Measurements from ENCODE around the gene AIFM1. TPM values are rescaled to one million over a fixed set of nuclear protein-coding genes. Genes with fewer than 3 reads are reported as not detected.
A peak's percentile ranks its signal among the peaks of the same experiment; 100 is the strongest.

The AIFM1 gene
- total RNA-seq, 1 donor from 2014 or later: 132 TPM

DNA sequence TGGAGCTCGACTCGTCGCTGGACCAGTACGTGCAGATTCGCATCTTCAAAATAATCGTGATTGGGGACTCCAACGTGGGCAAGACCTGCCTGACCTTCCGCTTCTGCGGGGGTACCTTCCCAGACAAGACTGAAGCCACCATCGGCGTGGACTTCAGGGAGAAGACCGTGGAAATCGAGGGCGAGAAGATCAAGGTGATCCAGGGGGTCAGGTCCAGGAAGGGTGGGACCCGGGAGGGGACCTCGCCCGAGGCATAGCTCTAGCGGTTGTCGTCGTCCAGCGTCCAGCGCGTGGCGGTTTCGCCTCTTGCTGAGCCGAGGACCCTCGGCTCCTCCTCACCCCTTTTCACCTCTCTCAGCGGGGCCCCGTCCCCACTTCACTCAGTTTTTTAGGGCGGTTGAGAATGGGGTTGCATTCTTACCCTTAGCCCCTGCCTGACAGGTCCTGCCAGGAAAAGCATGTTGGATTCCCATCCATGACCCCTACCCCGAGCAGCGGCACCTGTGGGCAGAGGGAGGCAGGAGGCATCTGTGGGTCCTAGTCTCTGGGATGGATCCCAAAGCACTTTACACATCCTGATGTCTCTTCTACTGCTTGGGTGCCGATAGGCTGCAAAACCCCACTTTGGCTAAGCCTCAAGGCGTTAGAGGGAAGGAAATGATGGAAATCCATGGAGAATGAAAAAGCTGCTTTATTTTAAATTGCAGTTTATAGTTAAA, 6.6 kb upstream of the AIFM1 start:
- intact Hi-C loops (cut with DNase I): no loop called here
- no peak for ATAC-seq
- no peak for DNase-seq (ENCODE audit: missing footprints)

DNA sequence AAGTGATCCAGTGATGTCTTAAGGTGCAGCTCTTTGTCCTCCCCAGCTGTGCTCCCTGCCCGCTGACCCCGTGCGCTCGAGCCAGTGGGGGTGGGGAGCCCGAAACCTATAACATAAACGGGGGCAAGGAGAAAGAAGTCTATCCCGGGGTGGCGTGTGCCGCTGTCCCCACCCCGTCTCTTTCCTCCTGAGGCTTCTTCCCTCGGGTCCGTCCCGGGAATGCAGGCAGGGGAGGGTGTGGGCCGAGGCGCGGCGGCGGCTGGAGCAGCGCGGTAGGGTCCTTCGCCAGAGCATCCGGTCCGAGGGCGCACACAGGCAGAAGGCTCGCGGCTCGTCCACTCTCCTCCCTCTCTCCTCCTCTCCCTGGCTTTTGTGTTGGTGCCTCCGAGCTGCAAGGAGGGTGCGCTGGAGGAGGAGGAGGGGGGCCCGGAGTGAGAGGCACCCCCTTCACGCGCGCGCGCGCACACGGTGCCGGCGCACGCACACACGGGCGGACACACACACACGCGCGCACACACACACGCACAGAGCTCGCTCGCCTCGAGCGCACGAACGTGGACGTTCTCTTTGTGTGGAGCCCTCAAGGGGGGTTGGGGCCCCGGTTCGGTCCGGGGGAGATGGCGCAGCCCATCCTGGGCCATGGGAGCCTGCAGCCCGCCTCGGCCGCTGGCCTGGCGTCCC, 5.9 kb upstream of the AIFM1 start, which contains the start of gene RAB33A:
Gene RAB33A (plus strand): TSS at position 517 of the 681 bp plus-strand sequence. CDS start 101 bp downstream, at position 618.
- no peak for ATAC-seq
- no peak for DNase-seq (ENCODE audit: missing footprints)
- intact Hi-C loops (cut with DNase I): no loop called here

DNA sequence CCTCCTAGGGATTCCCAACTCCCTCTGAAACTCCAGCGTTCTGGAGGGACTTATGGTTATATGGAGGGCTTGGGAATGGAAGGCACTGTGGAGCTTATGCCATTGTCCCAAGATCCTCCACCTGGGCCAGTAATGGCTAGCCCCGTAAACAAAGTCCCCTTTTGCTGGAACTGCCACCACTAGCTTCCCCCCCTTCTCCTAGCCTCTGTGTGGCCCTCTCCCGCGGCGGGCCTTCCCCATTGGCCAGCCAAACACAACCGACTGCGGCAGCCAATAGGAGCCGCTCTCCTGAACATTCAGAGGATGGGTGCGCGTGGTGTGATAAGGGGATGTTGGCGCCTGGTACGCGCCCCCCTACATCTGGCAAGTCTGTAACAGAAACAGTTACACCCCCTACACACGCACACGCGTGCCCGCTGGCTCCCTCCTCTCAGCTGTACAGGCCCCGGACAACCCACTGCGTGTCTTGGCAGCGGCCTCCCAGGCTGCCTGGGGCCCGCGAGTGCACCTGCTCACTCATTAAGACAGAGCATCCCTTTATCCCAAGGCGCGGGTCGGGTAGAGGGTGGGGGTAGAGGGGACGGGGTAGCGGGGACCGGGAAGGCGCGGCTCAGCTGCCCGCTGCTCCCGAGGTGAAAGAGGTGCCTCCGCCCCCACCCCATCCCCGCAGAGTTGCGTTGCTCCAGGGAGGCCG, 5.3 kb upstream of the AIFM1 start:
- intact Hi-C loops (cut with DNase I): no loop called here
- ATAC-seq: no peak
- peak; percentile 75 for DNase-seq (ENCODE audit: missing footprints)

DNA sequence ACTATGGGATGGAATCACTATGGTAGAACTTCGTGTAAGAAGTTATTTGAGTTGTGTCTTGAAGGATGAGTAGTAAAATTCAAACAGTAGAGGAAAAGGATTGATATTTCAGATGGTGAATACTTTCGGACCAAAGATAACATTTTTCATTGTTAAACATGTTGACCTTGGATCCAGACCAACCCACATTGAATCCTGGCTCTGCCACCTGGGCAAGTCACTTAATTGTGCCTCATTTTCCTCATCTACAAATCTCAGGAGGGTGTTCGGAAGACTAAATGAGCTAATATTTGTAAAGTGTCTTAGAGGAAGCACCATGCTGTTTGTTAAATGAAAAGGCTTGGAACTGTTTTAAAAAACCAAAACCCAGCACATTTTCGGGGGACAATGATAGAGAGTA, 1.4 kb upstream of the AIFM1 start:
- intact Hi-C loops (cut with DNase I): no loop called here
- DNase-seq (ENCODE audit: missing footprints): no peak
- no peak for ATAC-seq

DNA sequence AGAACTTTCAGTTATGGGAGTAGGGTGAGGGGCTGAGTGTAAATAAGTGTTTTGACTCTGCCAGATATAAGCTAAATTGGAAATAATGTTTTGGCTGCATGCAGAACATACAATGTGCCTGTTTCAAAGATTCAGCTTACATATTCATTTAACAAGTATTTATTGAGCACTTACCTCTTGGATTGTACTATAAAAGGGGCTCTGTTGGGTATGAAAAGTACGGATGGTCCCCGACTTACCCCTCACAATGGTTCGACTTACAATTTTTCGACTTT, 799 bp upstream of the AIFM1 start:
- intact Hi-C loops (cut with DNase I): no loop called here
- no peak for ATAC-seq

DNA sequence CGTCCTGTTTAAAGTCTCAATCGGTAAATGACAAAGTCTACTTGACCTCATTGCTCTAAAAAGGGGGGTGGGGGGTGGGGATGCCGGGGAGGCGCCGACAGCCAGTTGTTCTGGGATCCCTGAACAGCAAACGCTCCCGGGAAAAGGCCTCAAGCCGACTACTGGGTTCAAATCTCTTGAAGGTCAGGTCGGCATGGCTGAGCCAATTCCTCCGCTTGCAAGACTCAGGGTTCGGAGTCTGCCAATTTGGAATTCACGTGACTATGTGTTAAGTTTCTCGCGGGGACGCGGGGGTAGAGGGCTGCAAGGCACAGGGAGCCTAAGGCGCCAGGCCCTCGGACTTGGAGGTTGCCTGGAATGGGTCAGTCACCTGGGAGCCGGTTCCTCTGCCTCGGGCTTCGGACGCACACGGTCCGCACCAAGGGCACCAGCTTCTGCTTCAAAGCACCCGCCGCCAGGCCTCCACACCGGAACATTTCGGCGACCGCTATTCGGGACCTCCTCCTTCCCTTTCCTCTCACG, 399 bp downstream of the AIFM1 start:
- ATAC-seq (no peak), DNase-seq (ENCODE audit: missing footprints) (no peak)
- intact Hi-C loops (cut with DNase I): loop anchor here (2.0 kb wide), 1 partner anchor 40 kb away; no protein-coding TSS in a partner anchor

More for the DNA sequence above, 799 bp upstream of the AIFM1 start:
- DNase-seq (ENCODE audit: missing footprints): no peak

DNA sequence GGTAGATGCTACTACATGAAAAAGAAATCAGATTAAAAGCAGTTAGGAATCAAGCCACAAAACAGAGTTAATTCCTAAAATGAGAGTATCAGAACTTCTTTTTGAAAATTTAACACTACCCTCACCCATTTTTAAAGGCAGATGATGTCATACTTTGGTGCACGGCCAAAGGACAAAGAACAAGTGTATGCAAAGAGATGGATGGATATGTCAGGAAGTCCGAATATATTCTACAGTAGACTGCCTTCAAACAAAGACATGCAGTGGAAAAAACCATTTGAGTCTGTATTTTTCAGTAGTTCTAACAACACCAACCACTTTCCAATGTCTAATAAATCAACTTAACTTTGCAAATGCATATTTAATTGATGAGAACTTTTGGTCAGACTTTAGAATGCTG, 2.2 kb downstream of the AIFM1 start:
- intact Hi-C loops (cut with DNase I): no loop called here
- ATAC-seq (no peak), DNase-seq (ENCODE audit: missing footprints) (no peak)

DNA sequence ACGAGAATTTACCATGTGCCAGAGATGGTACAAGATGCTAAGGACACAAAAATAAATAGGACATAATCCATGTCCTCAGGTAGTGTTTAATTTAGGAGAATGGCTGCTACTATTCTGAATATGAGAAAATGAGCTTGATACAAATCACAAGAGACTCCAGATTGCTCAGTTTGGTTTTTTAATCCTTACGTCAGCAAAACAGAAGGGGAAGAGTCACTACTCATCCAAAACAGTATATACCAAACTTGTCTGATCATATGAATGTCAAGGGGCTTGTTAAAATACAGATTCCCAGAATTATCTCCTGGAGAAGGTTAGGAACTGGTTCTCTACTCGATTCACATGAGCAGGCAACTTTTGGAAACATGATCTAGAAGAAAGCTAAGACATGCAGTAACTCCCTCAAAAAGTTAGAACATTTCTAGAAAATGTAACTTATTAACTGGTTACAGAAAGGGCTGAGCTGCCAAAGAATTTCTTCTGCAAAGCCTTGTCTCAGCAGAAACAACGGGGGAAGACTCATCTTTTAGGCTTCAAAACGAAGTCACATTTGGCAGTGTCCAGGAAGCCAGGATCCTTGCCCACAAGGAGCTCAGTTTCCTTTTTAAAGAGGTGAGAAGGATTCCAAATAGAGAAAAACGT, 3.4 kb downstream of the AIFM1 start:
- DNase-seq (ENCODE audit: missing footprints) (no peak), ATAC-seq (no peak)
- intact Hi-C loops (cut with DNase I): no loop called here

DNA sequence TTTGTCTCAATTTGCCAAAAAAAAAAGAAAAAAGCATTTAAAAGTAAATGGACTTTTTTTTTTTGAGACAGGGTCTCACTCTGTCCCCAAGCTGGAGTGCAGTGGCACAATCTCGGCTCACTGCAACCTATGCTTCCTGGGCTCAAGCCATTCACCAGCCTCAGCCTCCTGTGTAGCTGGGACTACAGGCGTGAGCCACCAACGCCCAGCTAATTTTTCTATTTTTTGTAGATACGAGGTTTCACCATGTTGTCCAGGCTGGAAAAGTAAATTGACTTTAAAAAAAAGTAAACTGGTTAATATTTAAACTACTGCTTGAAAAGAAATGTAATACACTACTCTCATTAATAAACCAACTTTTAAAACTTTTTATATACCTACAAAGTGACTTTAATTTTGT, 5.9 kb downstream of the AIFM1 start:
- ATAC-seq (no peak), DNase-seq (ENCODE audit: missing footprints) (no peak)
- intact Hi-C loops (cut with DNase I): no loop called here

DNA sequence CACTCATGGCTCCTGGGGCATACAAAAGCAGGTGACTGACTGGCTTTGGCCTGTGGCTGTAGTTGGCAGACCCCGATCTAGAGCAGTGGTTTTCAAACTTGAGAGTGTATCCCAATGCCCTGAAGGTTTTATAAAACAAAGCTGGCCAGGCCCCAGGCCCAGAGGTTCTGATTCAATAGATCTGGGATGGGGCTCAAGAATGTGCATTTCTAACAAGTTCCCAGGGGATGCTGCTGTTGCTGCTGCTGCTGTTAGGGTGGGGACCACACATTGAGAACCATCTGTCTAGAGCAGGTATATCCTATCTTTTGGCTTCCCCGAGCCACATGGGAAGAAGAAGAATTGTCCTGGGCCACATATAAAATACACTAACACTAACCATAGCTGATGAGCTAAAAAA, 7.3 kb downstream of the AIFM1 start:
- intact Hi-C loops (cut with DNase I): no loop called here
- ATAC-seq (no peak), DNase-seq (ENCODE audit: missing footprints) (no peak)

DNA sequence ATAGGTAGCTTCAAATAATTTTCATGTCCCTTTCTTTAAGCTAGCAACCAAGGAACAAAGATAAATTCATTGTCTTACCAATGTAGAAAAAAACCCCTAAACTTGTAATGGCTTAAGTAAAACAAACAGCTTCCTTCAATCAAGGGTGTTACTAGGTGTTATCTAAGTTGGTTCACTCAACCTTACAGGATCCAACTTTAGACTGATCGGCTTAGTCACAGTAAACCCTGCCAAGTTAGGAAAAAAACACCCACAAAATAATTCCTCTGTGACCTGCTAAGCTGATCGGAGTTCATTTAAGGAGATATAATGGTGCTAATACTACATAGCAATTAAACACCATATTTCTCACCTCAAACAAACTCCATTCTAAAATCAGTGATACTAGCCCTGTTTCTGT, 10.1 kb downstream of the AIFM1 start:
- no peak for ATAC-seq
- intact Hi-C loops (cut with DNase I): no loop called here
- DNase-seq (ENCODE audit: missing footprints): no peak

DNA sequence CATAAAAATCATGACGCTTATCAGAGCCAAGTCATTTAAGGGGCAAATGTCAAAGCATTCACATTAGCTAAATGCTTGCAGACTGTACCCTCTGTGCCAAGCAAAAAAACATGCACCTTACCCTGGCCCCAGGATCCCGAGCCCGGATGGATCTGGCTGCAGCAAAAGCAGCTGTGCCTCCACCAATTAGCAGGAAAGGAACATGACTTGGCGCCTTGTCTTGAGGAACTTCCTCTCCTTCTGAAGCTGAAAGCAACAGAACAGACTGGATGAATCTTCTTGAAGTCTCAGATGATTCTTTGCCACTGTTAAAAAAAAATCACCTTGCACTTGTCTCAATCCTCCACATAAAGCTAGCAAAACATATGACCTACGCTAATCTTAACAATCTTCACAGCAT, 18.0 kb downstream of the AIFM1 start:
- ATAC-seq (no peak), DNase-seq (ENCODE audit: missing footprints) (no peak)
- intact Hi-C loops (cut with DNase I): no loop called here

DNA sequence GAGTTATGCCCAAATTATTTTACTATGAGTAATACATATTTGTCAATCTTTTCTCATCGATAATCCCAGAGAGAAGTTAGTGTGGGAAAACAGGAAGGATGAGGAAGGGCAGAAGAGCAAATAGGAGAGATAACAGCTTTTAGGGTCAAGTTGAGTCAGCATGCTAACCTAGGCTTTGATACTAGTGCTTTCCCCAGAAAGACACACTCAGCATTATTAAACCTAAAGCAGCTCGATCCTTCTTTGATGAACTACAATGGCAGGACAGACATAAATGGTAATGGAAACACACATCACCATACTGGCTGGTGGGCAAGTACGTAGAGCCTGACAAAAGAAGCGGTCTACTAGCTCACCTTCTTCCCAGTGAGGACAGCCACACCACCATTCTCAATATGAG, 20.5 kb downstream of the AIFM1 start:
- DNase-seq (ENCODE audit: missing footprints): no peak
- intact Hi-C loops (cut with DNase I): no loop called here
- no peak for ATAC-seq

DNA sequence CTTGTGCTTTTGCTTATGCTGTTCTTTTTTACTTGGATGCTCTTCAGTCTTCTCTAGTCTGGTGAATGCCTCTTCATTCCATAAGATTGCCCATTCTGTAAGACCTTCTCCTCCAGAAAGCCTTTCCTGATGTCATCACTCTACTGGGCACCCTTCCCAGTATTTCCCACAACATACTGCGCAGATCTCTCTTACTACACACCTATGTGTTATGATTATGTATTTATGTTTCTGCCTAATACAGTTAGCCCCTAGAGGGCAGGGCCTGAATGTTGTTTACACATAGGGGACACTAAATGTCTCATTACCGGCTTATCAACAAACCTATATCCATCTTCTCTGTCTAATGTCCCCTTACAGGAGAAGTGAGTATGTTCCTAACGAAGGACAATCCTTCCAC, 21.1 kb downstream of the AIFM1 start:
- ATAC-seq (no peak), DNase-seq (ENCODE audit: missing footprints) (no peak)
- intact Hi-C loops (cut with DNase I): no loop called here

DNA sequence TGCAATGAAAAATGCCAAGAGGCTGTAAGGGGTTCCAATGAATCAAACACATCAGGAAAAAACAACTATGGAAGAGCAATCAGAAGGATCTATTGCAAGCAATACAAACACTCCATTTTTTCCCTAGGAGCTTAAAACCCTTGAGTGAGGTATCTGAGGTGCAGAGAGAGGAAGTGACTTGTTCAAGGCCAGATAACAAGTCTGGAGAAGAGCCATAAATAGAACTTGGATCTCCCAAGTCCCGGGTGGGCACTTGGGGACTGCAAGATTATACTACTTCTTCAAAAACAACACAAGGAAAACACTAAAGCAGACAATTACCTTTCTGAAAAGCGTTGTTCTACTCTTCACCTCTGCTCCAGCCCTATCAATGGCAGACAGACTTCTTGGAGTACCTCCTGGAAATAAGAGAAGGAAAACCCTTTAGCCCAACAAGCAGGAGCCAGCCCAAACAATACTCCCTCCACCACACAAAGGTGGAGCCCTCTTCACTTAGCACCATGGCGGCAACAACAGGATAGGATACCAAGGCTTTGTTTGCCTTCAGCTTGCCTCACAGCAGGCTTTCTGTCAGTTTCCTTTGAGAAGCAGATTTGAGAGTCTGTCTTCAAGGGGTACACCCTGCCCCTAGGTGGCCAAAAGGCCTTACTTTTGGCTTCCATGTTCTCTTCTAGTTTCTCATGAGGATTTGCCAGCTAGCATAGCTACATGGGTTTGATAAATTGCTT, 26.0 kb downstream of the AIFM1 start:
- intact Hi-C loops (cut with DNase I): no loop called here
- ATAC-seq (no peak), DNase-seq (ENCODE audit: missing footprints) (no peak)

DNA sequence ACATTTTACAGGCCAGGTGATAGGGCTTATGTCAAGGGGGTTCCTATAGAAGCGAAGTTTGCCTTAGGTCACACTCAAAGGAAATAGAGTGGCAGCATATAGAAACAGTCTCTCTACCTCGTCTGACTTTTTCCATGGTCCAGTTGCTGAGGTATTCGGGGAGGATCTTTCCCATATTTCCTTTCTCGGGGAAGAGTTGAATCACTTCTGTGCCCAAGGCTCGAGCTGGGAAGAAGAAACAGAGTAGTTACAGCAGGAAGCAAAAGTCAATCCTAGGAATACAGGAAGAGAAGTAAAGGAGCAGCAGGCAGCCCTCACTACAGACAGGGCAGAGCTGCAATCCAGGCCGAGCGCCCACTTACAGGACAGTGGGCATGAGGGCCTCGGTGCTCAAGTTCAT, 28.7 kb downstream of the AIFM1 start:
- DNase-seq (ENCODE audit: missing footprints) (no peak), ATAC-seq (no peak)
- intact Hi-C loops (cut with DNase I): no loop called here

DNA sequence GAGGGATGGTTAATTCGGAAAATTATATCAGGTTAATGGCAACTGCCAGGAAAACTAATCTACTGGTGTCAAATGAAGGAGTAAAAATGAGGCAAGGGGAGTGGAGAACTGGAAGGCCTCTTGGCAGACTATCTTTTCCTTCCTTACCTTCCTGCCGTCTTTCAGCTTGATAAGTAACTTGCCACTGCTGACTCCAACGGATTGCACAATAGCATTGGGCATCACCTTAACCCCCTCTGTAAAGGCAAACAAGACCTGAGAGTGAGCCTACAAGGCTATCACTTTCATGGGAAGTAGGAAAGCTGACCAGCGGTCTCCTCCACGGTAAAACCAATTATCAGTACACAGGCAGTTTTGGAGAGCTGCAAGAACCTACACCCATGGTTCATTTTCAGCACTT, 29.1 kb downstream of the AIFM1 start:
- DNase-seq (ENCODE audit: missing footprints) (no peak), ATAC-seq (no peak)
- intact Hi-C loops (cut with DNase I): no loop called here

DNA sequence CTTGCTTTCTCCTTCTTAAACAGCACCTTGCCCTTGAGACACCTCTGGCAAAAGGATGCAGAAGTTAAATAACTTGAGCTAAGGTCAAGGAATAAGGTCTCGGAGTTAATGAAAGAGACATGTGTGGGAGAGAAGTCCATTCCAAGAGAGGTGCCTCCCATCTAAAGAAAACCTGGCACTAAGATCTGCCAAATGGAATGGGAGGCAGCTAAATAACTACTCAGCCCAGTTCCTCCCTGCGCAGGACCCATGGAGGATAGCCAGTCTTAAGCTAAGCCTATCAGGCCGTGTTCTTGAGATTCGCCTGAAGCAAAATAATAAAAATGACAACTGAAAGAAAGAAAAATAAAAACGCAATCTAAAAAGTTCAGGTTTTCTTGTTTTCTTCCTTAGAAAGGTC, 34.7 kb downstream of the AIFM1 start:
- DNase-seq (ENCODE audit: missing footprints): no peak
- ATAC-seq: no peak
- intact Hi-C loops (cut with DNase I): no loop called here
